Sigmoid colon (tissue), 4 donors: ENCODE measurements around the gene NFX1.

ENCODE experiments used
- CTCF ChIP-seq, 4 experiments: fragments of 450-650 bp in 3 of 4; fragments of 200-600 bp in 1 of 4; IDR thresholded peaks; one replicate each; pipeline ENCODE4 v1.5.1; 2016 to 2019; ENCODE audit warnings: antibody characterized with exemption in 4 of 4, mild to moderate bottlenecking in 3 of 4, moderate library complexity in 2 of 4
- EP300 ChIP-seq, 4 donors: sonication (generic); formaldehyde crosslinking; IDR thresholded peaks; one replicate each; pipeline ENCODE4 v1.6.1; 2017; ENCODE audit warnings: antibody characterized with exemption in 4 of 4
- POLR2A ChIP-seq, 2 donors: fragments of 450-650 bp; IDR thresholded peaks; one replicate each; pipeline ENCODE4 v1.6.1; 2016; ENCODE audit warnings: antibody characterized with exemption in 2 of 2, mild to moderate bottlenecking in 2 of 2, moderate library complexity in 2 of 2
- POLR2AphosphoS5 ChIP-seq, 4 donors: sonication (generic); formaldehyde crosslinking; IDR thresholded peaks; one replicate each; pipeline ENCODE4 v1.6.1; 2017; ENCODE audit warnings: antibody characterized with exemption in 4 of 4

- TF ChIP-seq CTCF (IDR thresholded peaks at IDR 0.05) (no peak), POLR2A (IDR thresholded peaks at IDR 0.05) (no peak), EP300 (IDR thresholded peaks at IDR 0.05) (no peak), POLR2AphosphoS5 (IDR thresholded peaks at IDR 0.05) (no peak)
These were observed 113.8 kb downstream of the NFX1 start for GRCh38 chr9:33403941-33404787.
